Mesenchymal stem cell (in vitro differentiated cells and primary cell): ENCODE measurements around the gene TOMM20L. TPM values are rescaled to one million over a fixed set of nuclear protein-coding genes. Genes with fewer than 3 reads are reported as not detected.

Source experiments
- DNase-seq: peaks from one replicate; pipeline ENCODE4 v3.0.0-alpha.2; 2013
- H2AFZ ChIP-seq: one replicate; pipeline ENCODE4 v1.6.1; 2013; ENCODE audit warnings: low read depth, mild to moderate bottlenecking, control low read depth, inconsistent platforms, low read length, moderate library complexity
- H2AK5ac ChIP-seq: 2 replicates; pipeline ENCODE4 v1.6.1; 2013; ENCODE audit warnings: low read length, moderate library complexity, mild to moderate bottlenecking, inconsistent platforms; ENCODE audit not compliant: severe bottlenecking
- H2BK120ac ChIP-seq: one replicate; pipeline ENCODE4 v1.6.1; 2013; ENCODE audit warnings: low read depth, mild to moderate bottlenecking, inconsistent platforms, low read length, moderate library complexity
- H2BK12ac ChIP-seq, 2 experiments: one replicate each; pipeline ENCODE4 v1.6.1; 2013; ENCODE audit warnings: inconsistent platforms in 2 of 2, low read length in 2 of 2, mild to moderate bottlenecking in 2 of 2, moderate library complexity in 2 of 2, control low read depth in 1 of 2
- H2BK15ac ChIP-seq: one replicate; pipeline ENCODE4 v1.6.1; 2013; ENCODE audit warnings: mild to moderate bottlenecking, low read depth, inconsistent platforms; ENCODE audit not compliant: poor library complexity, severe bottlenecking
- H2BK5ac ChIP-seq: 2 replicates; pipeline ENCODE4 v1.6.1; 2013; ENCODE audit warnings: low read depth, mild to moderate bottlenecking, low read length, control low read depth, inconsistent platforms; ENCODE audit not compliant: poor library complexity, severe bottlenecking
- H3K14ac ChIP-seq, 2 experiments: one replicate each; pipeline ENCODE4 v1.6.1; 2013; ENCODE audit warnings: inconsistent platforms in 2 of 2, low read length in 2 of 2, control low read depth in 1 of 2, mild to moderate bottlenecking in 1 of 2, moderate library complexity in 1 of 2
- H3K18ac ChIP-seq, 2 experiments: one replicate each; pipeline ENCODE4 v1.6.1; 2013; ENCODE audit warnings: inconsistent platforms in 2 of 2, low read length in 2 of 2, control low read depth in 1 of 2, low read depth in 1 of 2, mild to moderate bottlenecking in 1 of 2
- H3K23ac ChIP-seq, 2 experiments: one replicate each; pipeline ENCODE4 v1.6.1; 2013; ENCODE audit warnings: inconsistent platforms in 2 of 2, low read length in 2 of 2, mild to moderate bottlenecking in 2 of 2, moderate library complexity in 2 of 2, control low read depth in 1 of 2
- H3K27ac ChIP-seq: 2 replicates; pipeline ENCODE4 v1.5.1; 2013; ENCODE audit warnings: mild to moderate bottlenecking, moderate library complexity, low read length, control low read depth, inconsistent platforms; ENCODE audit not compliant: poor library complexity, severe bottlenecking
- H3K27me3 ChIP-seq, 2 experiments: 2 replicates each; pipeline versions ENCODE4 v1.6.1 to v1.7.0; 2013; ENCODE audit warnings: low read length in 2 of 2, mild to moderate bottlenecking in 2 of 2, moderate library complexity in 2 of 2, control low read depth in 1 of 2, inconsistent platforms in 1 of 2; ENCODE audit not compliant: control insufficient read depth in 1 of 2, insufficient read depth in 1 of 2
- H3K36me3 ChIP-seq, 2 experiments: 2 replicates each; pipeline versions ENCODE4 v1.6.1 to v1.7.0; 2013; ENCODE audit warnings: low read length in 2 of 2, control low read depth in 1 of 2, inconsistent platforms in 1 of 2, low read depth in 1 of 2, mild to moderate bottlenecking in 1 of 2; ENCODE audit not compliant: insufficient read depth in 2 of 2, control insufficient read depth in 1 of 2
- H3K4ac ChIP-seq, 2 experiments: one replicate each; pipeline ENCODE4 v1.6.1; 2013; ENCODE audit warnings: inconsistent platforms in 2 of 2, low read length in 2 of 2, mild to moderate bottlenecking in 2 of 2, moderate library complexity in 2 of 2, control low read depth in 1 of 2, low read depth in 1 of 2
- H3K4me1 ChIP-seq: 2 replicates; pipeline ENCODE4 v1.6.1; 2013; ENCODE audit warnings: low read depth, low read length, control low read depth; ENCODE audit not compliant: control insufficient read depth, insufficient read depth
- H3K4me2 ChIP-seq: 2 replicates; pipeline ENCODE4 v1.6.1; 2013; ENCODE audit warnings: low read length, mild to moderate bottlenecking, inconsistent platforms; ENCODE audit not compliant: poor library complexity, severe bottlenecking
- H3K4me3 ChIP-seq, 2 experiments: 2 replicates each; pipeline versions ENCODE4 v1.5.1 to v1.7.0; 2013; ENCODE audit warnings: low read length in 2 of 2, mild to moderate bottlenecking in 2 of 2, control low read depth in 1 of 2, low read depth in 1 of 2; ENCODE audit not compliant: insufficient read depth in 1 of 2
- H3K79me1 ChIP-seq: replicated peaks from 2 replicates; pipeline ENCODE4 v1.6.1; 2013; ENCODE audit warnings: mild to moderate bottlenecking, control low read depth, low read length, inconsistent platforms; ENCODE audit not compliant: poor library complexity, severe bottlenecking
- H3K9ac ChIP-seq: 2 replicates; pipeline ENCODE4 v1.7.0; 2013; ENCODE audit warnings: mild to moderate bottlenecking, low read length, moderate library complexity
- H3K9me3 ChIP-seq: 2 replicates; pipeline ENCODE4 v1.7.0; 2013; ENCODE audit warnings: mild to moderate bottlenecking, low read length; ENCODE audit not compliant: control insufficient read depth
- H4K8ac ChIP-seq: one replicate; pipeline ENCODE4 v1.6.1; 2013; ENCODE audit warnings: inconsistent platforms, mild to moderate bottlenecking, low read length, moderate library complexity
- H4K91ac ChIP-seq: one replicate; pipeline ENCODE4 v1.6.1; 2013; ENCODE audit warnings: mild to moderate bottlenecking, low read length, inconsistent platforms
- WGBS: methylation state at CpG from one replicate; pipeline ENCODE4 v1.1.7; 2013; ENCODE audit warnings: mixed read lengths; 5-methylcytosine and 5-hydroxymethylcytosine counted together
- polyA plus RNA-seq, 2 experiments: library from polyadenylated mRNA; stranded (reverse); fragments of 200-250 nt; gene quantifications; one replicate each; pipeline ENCODE4 v1.2.3, GENCODE V29; 2013

TOMM20L gene
- not detected for polyA plus RNA-seq (2013, experiment 1 of 2)
- polyA plus RNA-seq (2013, experiment 2 of 2), result not detected

DNA sequence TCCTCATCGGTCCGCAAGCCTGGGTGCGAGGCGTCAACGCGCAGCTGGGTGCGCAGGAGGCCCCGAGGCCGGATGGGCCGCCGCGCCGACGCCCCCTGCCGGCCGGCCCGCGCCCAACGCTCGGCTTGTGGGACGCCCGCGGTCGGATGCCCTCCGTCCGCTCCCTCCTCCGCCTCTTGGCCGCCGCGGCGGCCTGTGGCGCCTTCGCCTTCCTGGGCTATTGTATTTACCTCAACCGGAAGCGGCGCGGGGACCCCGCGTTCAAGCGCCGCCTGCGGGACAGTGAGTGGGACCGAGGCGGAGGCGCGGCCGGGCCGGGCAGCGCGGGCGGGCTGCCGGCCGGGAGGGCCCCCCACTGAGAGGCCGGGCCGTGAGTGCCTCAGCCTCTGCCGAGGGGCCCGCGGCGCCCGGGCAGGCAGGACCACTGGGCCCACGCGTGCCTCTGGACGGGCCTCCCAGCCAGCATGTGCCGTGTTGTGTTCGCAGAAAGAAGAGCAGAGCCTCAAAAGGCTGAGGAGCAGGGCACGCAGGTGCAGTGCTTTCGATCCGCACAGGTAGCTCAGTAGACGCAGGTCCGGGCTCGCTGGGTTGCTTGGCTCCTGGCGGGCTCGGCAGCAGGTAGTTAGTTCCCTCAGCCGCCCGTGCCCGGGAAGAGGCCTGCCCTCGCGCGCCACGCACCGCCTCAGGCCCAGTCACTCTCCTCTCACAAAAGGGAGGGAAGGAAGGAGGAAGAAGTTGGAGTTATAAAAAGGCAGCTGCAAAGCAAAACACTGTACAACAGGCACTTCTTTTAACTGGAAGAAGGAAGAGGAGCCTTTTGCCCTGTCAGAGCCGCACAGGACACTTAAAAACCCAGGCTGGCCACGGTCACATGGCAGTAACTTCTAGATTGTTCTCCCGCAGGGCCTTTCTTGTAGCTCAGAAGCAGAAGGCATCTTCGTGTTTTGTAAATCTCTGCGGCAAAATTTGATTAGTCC, at the start of gene TOMM20L:
Gene TOMM20L (plus strand): TSS at position 119 of the 977 bp plus-strand sequence. CDS start 28 bp downstream, at position 147.
- peaks cover 9% of the 10 kb centered on the region for H3K4me1 ChIP-seq
- peak within 1 kb of the TSS; percentile 79 for H3K9ac ChIP-seq
- peak within 1 kb of the TSS; percentile 95 for H4K8ac ChIP-seq
- peak within 1 kb of the TSS; percentile 85 for H4K91ac ChIP-seq
- H3K79me1 ChIP-seq, result no peaks in the 10 kb centered on the region
- H2AK5ac ChIP-seq, result no peak within 1 kb of the TSS
- H3K36me3 ChIP-seq, result no peaks in the 10 kb centered on the region
- H2AFZ ChIP-seq, result peak within 1 kb of the TSS; percentile 84
- H3K4me2 ChIP-seq, result peak within 1 kb of the TSS; percentile 95
- H3K27me3 ChIP-seq, result no peaks in the 10 kb centered on the region
- WGBS, result 11% methylated on average over 73 of the region's 86 CpGs
- H2BK5ac ChIP-seq, result no peak within 1 kb of the TSS
- H2BK12ac ChIP-seq, result peak within 1 kb of the TSS in 1 of 2 experiments; percentile 56
- H3K4me3 ChIP-seq, result peak within 1 kb of the TSS; percentile 59 to 75
- no peak within 1 kb of the TSS for H3K27ac ChIP-seq
- H3K4ac ChIP-seq, result peak within 1 kb of the TSS; percentile 34 to 91
- H2BK15ac ChIP-seq, result peak within 1 kb of the TSS; percentile 30
- peak within 1 kb of the TSS in 1 of 2 experiments; percentile 2 for H3K23ac ChIP-seq
- no peaks in the 10 kb centered on the region for H3K9me3 ChIP-seq
- DNase-seq, result peak; percentile 56
- peak within 1 kb of the TSS; percentile 58 for H2BK120ac ChIP-seq
- H3K18ac ChIP-seq, result peak within 1 kb of the TSS; percentile 67 to 80
- H3K14ac ChIP-seq, result peak within 1 kb of the TSS in 1 of 2 experiments; percentile 82

DNA sequence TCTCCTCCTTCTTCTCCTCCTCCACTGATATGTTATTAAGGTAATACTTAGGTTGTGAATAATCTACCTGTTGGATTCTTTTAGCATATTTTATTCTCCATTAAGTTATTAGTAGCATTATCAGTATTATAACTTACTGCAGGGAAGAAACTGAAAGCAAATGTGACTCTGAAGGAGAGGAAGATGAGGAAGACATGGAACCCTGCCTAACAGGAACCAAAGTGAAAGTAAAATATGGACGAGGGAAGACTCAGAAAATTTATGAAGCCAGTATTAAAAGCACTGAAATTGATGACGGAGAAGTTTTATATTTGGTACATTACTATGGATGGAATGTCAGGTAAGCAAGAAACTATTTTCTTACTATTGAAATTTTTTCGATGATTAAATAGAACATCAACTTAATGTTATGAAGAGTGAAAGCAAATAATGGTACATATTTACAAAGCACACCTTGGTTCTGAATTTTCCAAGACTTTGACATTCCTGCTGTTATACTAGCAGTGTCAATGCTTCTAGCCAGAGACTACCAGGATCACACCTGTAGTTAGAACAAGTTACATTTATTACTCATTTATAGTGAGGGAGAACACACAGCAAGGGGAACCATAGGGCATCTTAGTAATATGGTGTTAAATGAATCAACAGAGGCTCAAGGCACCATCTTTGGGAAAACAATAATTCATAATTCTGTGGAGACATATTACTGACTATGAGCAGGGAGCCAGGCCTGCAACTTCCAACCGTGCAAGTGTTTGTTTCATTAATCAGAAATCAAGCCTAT, 42.0 kb upstream of the TOMM20L start:
- Histone ChIP-seq H3K18ac (no peak overlapping the region), H3K9ac (peak overlapping the region; percentile 29), H3K36me3 (peaks cover 7 to 71% of the 10 kb centered on the region in 2 experiments), H3K79me1 (peaks cover 15% of the 10 kb centered on the region), H3K4me3 (peak overlapping the region in 1 of 2 experiments; percentile 50), H2AFZ (no peak overlapping the region), H2BK15ac (no peak overlapping the region), H4K91ac (no peak overlapping the region), H3K4ac (no peak overlapping the region), H2BK5ac (no peak overlapping the region), H3K9me3 (no peaks in the 10 kb centered on the region), H2BK12ac (no peak overlapping the region), H4K8ac (no peak overlapping the region), H3K27ac (no peak overlapping the region), H3K14ac (no peak overlapping the region), H3K23ac (no peak overlapping the region), H3K27me3 (no peaks in the 10 kb centered on the region), H2BK120ac (no peak overlapping the region), H2AK5ac (no peak overlapping the region), H3K4me1 (no peaks in the 10 kb centered on the region), H3K4me2 (no peak overlapping the region)
- WGBS, result 100% methylated on average over 3 of the region's 4 CpGs
- DNase-seq, result peak; percentile 5

DNA sequence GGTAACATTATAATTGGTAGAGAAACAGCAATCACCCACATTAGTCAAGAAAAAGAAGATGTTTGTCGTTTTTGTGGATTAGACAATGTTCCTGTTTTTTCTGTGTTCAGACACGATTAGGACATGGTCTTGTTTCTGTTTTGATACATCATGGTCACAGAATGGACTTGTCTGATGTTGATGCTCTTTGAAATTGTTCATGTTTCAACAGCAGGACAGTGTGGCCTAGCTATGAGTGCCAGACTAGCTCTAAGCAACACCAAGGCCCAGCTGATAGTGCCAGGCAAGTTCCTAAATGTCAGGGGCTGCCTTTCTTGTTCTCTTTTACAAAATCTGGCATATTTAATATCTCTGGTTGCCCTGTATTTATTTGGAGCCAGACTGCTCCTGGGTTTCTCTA, 40.9 kb upstream of the TOMM20L start:
- no peak overlapping the region for H3K14ac ChIP-seq
- peaks cover 17% of the 10 kb centered on the region for H3K79me1 ChIP-seq
- no peak overlapping the region for H4K8ac ChIP-seq
- H2BK12ac ChIP-seq, result no peak overlapping the region
- WGBS, result 97% methylated on average over 2 of the region's 2 CpGs
- no peak overlapping the region for H3K4ac ChIP-seq
- no peak overlapping the region for H3K23ac ChIP-seq
- no peaks in the 10 kb centered on the region for H3K4me1 ChIP-seq
- no peak overlapping the region for H3K18ac ChIP-seq
- no peak overlapping the region for H2BK15ac ChIP-seq
- no peak overlapping the region for H2AFZ ChIP-seq
- H2BK5ac ChIP-seq, result no peak overlapping the region
- no peak overlapping the region for H2BK120ac ChIP-seq
- H3K9me3 ChIP-seq, result no peaks in the 10 kb centered on the region
- H3K36me3 ChIP-seq, result peaks cover 7 to 71% of the 10 kb centered on the region in 2 experiments
- H3K27me3 ChIP-seq, result no peaks in the 10 kb centered on the region
- H3K27ac ChIP-seq, result no peak overlapping the region
- H3K4me3 ChIP-seq, result no peak overlapping the region
- no peak overlapping the region for H3K9ac ChIP-seq
- DNase-seq, result no peak
- no peak overlapping the region for H4K91ac ChIP-seq
- H3K4me2 ChIP-seq, result no peak overlapping the region
- H2AK5ac ChIP-seq, result no peak overlapping the region

- Histone ChIP-seq H2AFZ (no peak overlapping the region), H3K4ac (no peak overlapping the region), H3K36me3 (peaks cover 7 to 74% of the 10 kb centered on the region in 2 experiments), H3K9ac (no peak overlapping the region), H2BK15ac (no peak overlapping the region), H4K8ac (no peak overlapping the region), H4K91ac (no peak overlapping the region), H3K27ac (no peak overlapping the region), H3K27me3 (no peaks in the 10 kb centered on the region), H3K14ac (no peak overlapping the region), H2BK12ac (no peak overlapping the region), H3K9me3 (no peaks in the 10 kb centered on the region), H3K18ac (no peak overlapping the region), H3K4me2 (no peak overlapping the region), H2AK5ac (no peak overlapping the region), H3K79me1 (peaks cover 16% of the 10 kb centered on the region), H2BK120ac (no peak overlapping the region), H3K4me3 (no peak overlapping the region), H2BK5ac (no peak overlapping the region), H3K4me1 (no peaks in the 10 kb centered on the region), H3K23ac (no peak overlapping the region)
- no peak for DNase-seq
- WGBS, result no CpG with 5 or more reads among the region's 1 CpG
These were observed 39.5 kb upstream of the TOMM20L start for GRCh38 chr14:58356268-58356667.
